HG03342 (cell line): ENCODE measurements around the gene FOCAD.
"Not testable (repeated sequence)": the region's sequence is repeated elsewhere in the genome, so short reads cannot be mapped to it uniquely, and the experiment has no call there.

Source experiments
- ATAC-seq: cut with Tn5 transposase; IDR thresholded peaks from one replicate; pipeline ENCODE4 v1.9.1; 2021; ENCODE audit warnings: mild to moderate bottlenecking, moderate library complexity; ENCODE audit not compliant: unreplicated experiment

Gene FOCAD

GRCh38 chr9:20945269-20945668 lies 261.2 kb downstream of the FOCAD start:
- ATAC-seq = no peak

- ATAC-seq = no peak
These were observed 261.8 kb downstream of the FOCAD start for GRCh38 chr9:20945856-20946255.

- ATAC-seq = no peak
These were observed 264.6 kb downstream of the FOCAD start for GRCh38 chr9:20948703-20949102.

- no peak for ATAC-seq
These were observed 266.6 kb downstream of the FOCAD start for GRCh38 chr9:20950707-20951106.

GRCh38 chr9:20962536-20963225 lies 278.6 kb downstream of the FOCAD start:
- ATAC-seq = no peak

GRCh38 chr9:20972684-20973083 lies 288.6 kb downstream of the FOCAD start:
- ATAC-seq = no peak

GRCh38 chr9:20973246-20973947 lies 289.3 kb downstream of the FOCAD start:
- not testable (repeated sequence) for ATAC-seq

- not testable (repeated sequence) for ATAC-seq
These were observed 290.3 kb downstream of the FOCAD start for GRCh38 chr9:20974191-20974938.

GRCh38 chr9:20978249-20978648 lies 294.2 kb downstream of the FOCAD start:
- no peak for ATAC-seq

GRCh38 chr9:20980832-20981455 lies 296.9 kb downstream of the FOCAD start:
- peak; percentile 85 for ATAC-seq

- ATAC-seq = no peak
These were observed 297.4 kb downstream of the FOCAD start for GRCh38 chr9:20981486-20981885.

GRCh38 chr9:20984506-20984905 lies 300.4 kb downstream of the FOCAD start:
- no peak for ATAC-seq

GRCh38 chr9:20985851-20986600 lies 302.0 kb downstream of the FOCAD start:
- no peak for ATAC-seq

GRCh38 chr9:20987521-20987920 lies 303.5 kb downstream of the FOCAD start:
- ATAC-seq = no peak

- no peak for ATAC-seq
These were observed 304.0 kb downstream of the FOCAD start for GRCh38 chr9:20988061-20988460.

GRCh38 chr9:20988671-20989315 lies 304.7 kb downstream of the FOCAD start:
- no peak for ATAC-seq

GRCh38 chr9:20989923-20990341 lies 305.9 kb downstream of the FOCAD start:
- no peak for ATAC-seq

- ATAC-seq = no peak
These were observed 306.8 kb downstream of the FOCAD start for GRCh38 chr9:20990867-20991266.

- ATAC-seq = no peak
These were observed 310.4 kb downstream of the FOCAD start for GRCh38 chr9:20994486-20994885.

- ATAC-seq = no peak
These were observed 311.6 kb downstream of the FOCAD start for GRCh38 chr9:20995616-20996015.
